GM12892 (cell line): ENCODE data around the gene CASQ2.

Source experiments
- DNase-seq: peaks from one replicate; pipeline ENCODE4 v3.0.0; 2011; ENCODE audit not compliant: insufficient read length
- FAIRE-seq: peaks from 2 replicates; lab custom pipeline; 2011; peaks lifted over from hg19 to GRCh38; lab: Jason Lieb, UNC
- POLR2A ChIP-seq: IDR thresholded peaks from 2 replicates; pipeline ENCODE4 v1.6.1; 2011; ENCODE audit warnings: low read depth, low read length, control low read depth
- POLR2AphosphoS5 ChIP-seq: IDR thresholded peaks from 2 replicates; pipeline ENCODE4 v1.6.1; 2011; ENCODE audit warnings: low read depth, low read length, control low read depth
- TAF1 ChIP-seq: IDR thresholded peaks from 2 replicates; pipeline ENCODE4 v1.6.1; 2011; ENCODE audit warnings: low read depth, mild to moderate bottlenecking, control low read depth, low read length, borderline replicate concordance

CASQ2 gene

GRCh38 chr1:115679141-115679611, 89.3 kb downstream of the CASQ2 start:
- no peak for DNase-seq
- no peak for FAIRE-seq
- no peak for TF ChIP-seq POLR2AphosphoS5
- TF ChIP-seq POLR2A = no peak

- DNase-seq (no peak), FAIRE-seq (no peak)
- TF ChIP-seq TAF1 (no peak), POLR2AphosphoS5 (no peak), POLR2A (no peak)
Observed at GRCh38 chr1:115678141-115678540, 90.4 kb downstream of the CASQ2 start.

GRCh38 chr1:115677565-115677964, 90.9 kb downstream of the CASQ2 start:
- DNase-seq (no peak), FAIRE-seq (no peak)
- no peak for TF ChIP-seq POLR2AphosphoS5
- TF ChIP-seq POLR2A = no peak
- TF ChIP-seq TAF1 = no peak

- no peak for FAIRE-seq
- DNase-seq = no peak
- TF ChIP-seq TAF1 (no peak), POLR2A (no peak), POLR2AphosphoS5 (no peak)
Observed at GRCh38 chr1:115677182-115677555, 91.3 kb downstream of the CASQ2 start.

- DNase-seq = no peak
- TF ChIP-seq POLR2A = no peak
- TF ChIP-seq POLR2AphosphoS5 = no peak
- TF ChIP-seq TAF1 = no peak
- FAIRE-seq = no peak
Observed at GRCh38 chr1:115676498-115677181, 91.9 kb downstream of the CASQ2 start.

GRCh38 chr1:115672224-115673009, 96.1 kb downstream of the CASQ2 start:
- FAIRE-seq (no peak), DNase-seq (no peak)
- no peak for TF ChIP-seq POLR2AphosphoS5
- TF ChIP-seq POLR2A = no peak
- no peak for TF ChIP-seq TAF1

- TF ChIP-seq POLR2AphosphoS5 (no peak), POLR2A (no peak), TAF1 (no peak)
- no peak for DNase-seq
Observed at GRCh38 chr1:115671176-115671934, 97.2 kb downstream of the CASQ2 start.

GRCh38 chr1:115670476-115671175, 97.9 kb downstream of the CASQ2 start:
- TF ChIP-seq POLR2A = no peak
- TF ChIP-seq POLR2AphosphoS5 = no peak
- TF ChIP-seq TAF1 = no peak
- DNase-seq (no peak), FAIRE-seq (no peak)

More at GRCh38 chr1:115671176-115671934, 97.2 kb downstream of the CASQ2 start:
- FAIRE-seq = no peak

GRCh38 chr1:115669886-115670285, 98.6 kb downstream of the CASQ2 start:
- FAIRE-seq (no peak), DNase-seq (no peak)
- TF ChIP-seq TAF1 = no peak
- no peak for TF ChIP-seq POLR2A
- no peak for TF ChIP-seq POLR2AphosphoS5

GRCh38 chr1:115669002-115669673, 99.4 kb downstream of the CASQ2 start:
- TF ChIP-seq POLR2AphosphoS5 (no peak), TAF1 (no peak), POLR2A (no peak)
- DNase-seq = no peak
- FAIRE-seq = no peak
